ENCODE results near the gene ERC1. TPM values are rescaled to one million over a fixed set of nuclear protein-coding genes. Genes with fewer than 3 reads are reported as not detected.

ERC1 gene
- total and polyA plus RNA-seq, 2 of the 4 experiments (the other 2 are of a cell fraction): 11.6 to 25.6 TPM

DNA sequence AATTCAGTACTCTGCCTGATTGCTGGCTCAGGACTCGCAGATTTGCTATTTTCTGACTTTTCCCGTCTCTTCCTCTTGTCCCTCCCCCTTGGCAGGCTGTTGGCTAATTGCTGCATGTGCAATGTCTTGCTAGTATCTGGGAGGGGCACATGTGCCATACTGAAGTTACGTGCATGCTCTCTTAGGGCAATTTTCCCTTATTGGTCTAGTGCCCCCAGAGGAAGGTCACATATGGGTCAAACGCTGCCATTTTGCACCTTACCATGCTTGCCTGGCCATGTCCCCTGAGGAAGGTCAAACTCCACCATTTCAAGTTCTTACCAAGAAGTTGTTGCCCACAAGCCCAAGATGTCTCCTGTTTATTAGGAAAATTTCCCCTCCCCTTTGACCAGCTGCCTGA is 13.9 kb upstream of the ERC1 start:
- no peak for DNase-seq
- H3K18ac ChIP-seq (ENCODE audit: low read depth, low read length): no peak overlapping the region
- no peak overlapping the region for H3K9ac ChIP-seq (ENCODE audit: low read depth, low read length)
- in situ Hi-C loops (cut with MboI; ENCODE audit: low sequenced_read_pairs) (no loop called here), intact Hi-C loops (cut with micrococcal nuclease) (no loop called here), dilution Hi-C loops (cut with HindIII; ENCODE audit: low sequenced_read_pairs, unreplicated experiment) (no loop called here)
- H3K27ac ChIP-seq (ENCODE audit: insufficient read depth, low read length): no peak overlapping the region
- no CpG with 5 or more reads among the region's 4 CpGs for WGBS, 2 experiments (ENCODE audit: extremely low coverage in 2 of 2, insufficient read length in 1 of 2)
- H3K4ac ChIP-seq (ENCODE audit: low read depth, low read length): no peak overlapping the region
- no peak overlapping the region for H4K91ac ChIP-seq (ENCODE audit: insufficient read depth, low read depth, low read length)
- H4K20me1 ChIP-seq (ENCODE audit: insufficient read depth, low read length): no peaks in the 10 kb centered on the region
- H3K14ac ChIP-seq (replicated peaks; ENCODE audit: low read depth, low read length): no peak overlapping the region
- peaks cover 3% of the 10 kb centered on the region for H3K4me1 ChIP-seq (ENCODE audit: control insufficient read depth, insufficient read depth, low read length)
- no peak overlapping the region for H4K5ac ChIP-seq (ENCODE audit: low read depth, low read length)
- no peak overlapping the region for H2BK15ac ChIP-seq (ENCODE audit: low read depth, low read length)
- no peak overlapping the region for H3K4me2 ChIP-seq (ENCODE audit: low read depth, low read length)
- H2AK5ac ChIP-seq (ENCODE audit: low read depth, low read length): no peak overlapping the region
- no peaks in the 10 kb centered on the region for H3K9me3 ChIP-seq (ENCODE audit: control insufficient read depth, insufficient read depth, low read length)
- ATAC-seq (ENCODE audit: low read depth): no peak
- no peaks in the 10 kb centered on the region for H3K36me3 ChIP-seq (ENCODE audit: control insufficient read depth, insufficient read depth, low read length)
- no peak overlapping the region for H3K23ac ChIP-seq (ENCODE audit: low read depth, low read length)
- H3K9me1 ChIP-seq (ENCODE audit: insufficient read depth, low read length): no peaks in the 10 kb centered on the region; the same call in 1 of the 2 replicates
- no peak overlapping the region for H2BK20ac ChIP-seq (ENCODE audit: low read depth, low read length)
- no peak overlapping the region for H3K4me3 ChIP-seq (ENCODE audit: insufficient read depth, low read depth, low read length)
- no peak for TF ChIP-seq BHLHE40 (IDR thresholded peaks at IDR 0.05; ENCODE audit: low read depth, low read length)
- TF ChIP-seq, protein P1, sequence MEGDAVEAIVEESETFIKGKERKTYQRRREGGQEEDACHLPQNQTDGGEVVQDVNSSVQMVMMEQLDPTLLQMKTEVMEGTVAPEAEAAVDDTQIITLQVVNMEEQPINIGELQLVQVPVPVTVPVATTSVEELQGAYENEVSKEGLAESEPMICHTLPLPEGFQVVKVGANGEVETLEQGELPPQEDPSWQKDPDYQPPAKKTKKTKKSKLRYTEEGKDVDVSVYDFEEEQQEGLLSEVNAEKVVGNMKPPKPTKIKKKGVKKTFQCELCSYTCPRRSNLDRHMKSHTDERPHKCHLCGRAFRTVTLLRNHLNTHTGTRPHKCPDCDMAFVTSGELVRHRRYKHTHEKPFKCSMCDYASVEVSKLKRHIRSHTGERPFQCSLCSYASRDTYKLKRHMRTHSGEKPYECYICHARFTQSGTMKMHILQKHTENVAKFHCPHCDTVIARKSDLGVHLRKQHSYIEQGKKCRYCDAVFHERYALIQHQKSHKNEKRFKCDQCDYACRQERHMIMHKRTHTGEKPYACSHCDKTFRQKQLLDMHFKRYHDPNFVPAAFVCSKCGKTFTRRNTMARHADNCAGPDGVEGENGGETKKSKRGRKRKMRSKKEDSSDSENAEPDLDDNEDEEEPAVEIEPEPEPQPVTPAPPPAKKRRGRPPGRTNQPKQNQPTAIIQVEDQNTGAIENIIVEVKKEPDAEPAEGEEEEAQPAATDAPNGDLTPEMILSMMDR (conservative IDR thresholded peaks at IDR 0.05; ENCODE audit: low read depth, low read length): no peak
- TF ChIP-seq POLR2A (IDR thresholded peaks at IDR 0.05; ENCODE audit: low read depth, low read length): no peak
- no peak for TF ChIP-seq MAFK (IDR thresholded peaks at IDR 0.05; ENCODE audit: low read depth, low read length)
- no peak for TF ChIP-seq CEBPB (IDR thresholded peaks at IDR 0.05; ENCODE audit: low read depth, low read length)
- TF ChIP-seq RFX5 (IDR thresholded peaks at IDR 0.05; ENCODE audit: low read depth, low read length): no peak
- no peak for TF ChIP-seq SMC3 (IDR thresholded peaks at IDR 0.05; ENCODE audit: low read depth, low read length)
- no peak for TF ChIP-seq RCOR1 (IDR thresholded peaks at IDR 0.05; ENCODE audit: insufficient replicate concordance, low read length)
- no peak for TF ChIP-seq FOS (IDR thresholded peaks at IDR 0.05; ENCODE audit: low read depth, low read length)
- TF ChIP-seq NFE2L2 (IDR thresholded peaks at IDR 0.05; ENCODE audit: low read depth, low read length): no peak
- no peak for TF ChIP-seq RAD21 (IDR thresholded peaks at IDR 0.05; ENCODE audit: low read length)
- no peak for TF ChIP-seq MAZ (IDR thresholded peaks at IDR 0.05; ENCODE audit: borderline replicate concordance, low read depth, low read length)
- TF ChIP-seq MXI1 (IDR thresholded peaks at IDR 0.05; ENCODE audit: borderline replicate concordance, low read depth, low read length): no peak
- TF ChIP-seq, protein P2, sequence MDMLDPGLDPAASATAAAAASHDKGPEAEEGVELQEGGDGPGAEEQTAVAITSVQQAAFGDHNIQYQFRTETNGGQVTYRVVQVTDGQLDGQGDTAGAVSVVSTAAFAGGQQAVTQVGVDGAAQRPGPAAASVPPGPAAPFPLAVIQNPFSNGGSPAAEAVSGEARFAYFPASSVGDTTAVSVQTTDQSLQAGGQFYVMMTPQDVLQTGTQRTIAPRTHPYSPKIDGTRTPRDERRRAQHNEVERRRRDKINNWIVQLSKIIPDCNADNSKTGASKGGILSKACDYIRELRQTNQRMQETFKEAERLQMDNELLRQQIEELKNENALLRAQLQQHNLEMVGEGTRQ (IDR thresholded peaks at IDR 0.05; ENCODE audit: low read depth, low read length): no peak
- TF ChIP-seq, protein P3, sequence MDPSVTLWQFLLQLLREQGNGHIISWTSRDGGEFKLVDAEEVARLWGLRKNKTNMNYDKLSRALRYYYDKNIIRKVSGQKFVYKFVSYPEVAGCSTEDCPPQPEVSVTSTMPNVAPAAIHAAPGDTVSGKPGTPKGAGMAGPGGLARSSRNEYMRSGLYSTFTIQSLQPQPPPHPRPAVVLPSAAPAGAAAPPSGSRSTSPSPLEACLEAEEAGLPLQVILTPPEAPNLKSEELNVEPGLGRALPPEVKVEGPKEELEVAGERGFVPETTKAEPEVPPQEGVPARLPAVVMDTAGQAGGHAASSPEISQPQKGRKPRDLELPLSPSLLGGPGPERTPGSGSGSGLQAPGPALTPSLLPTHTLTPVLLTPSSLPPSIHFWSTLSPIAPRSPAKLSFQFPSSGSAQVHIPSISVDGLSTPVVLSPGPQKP (IDR thresholded peaks at IDR 0.05; ENCODE audit: borderline replicate concordance, low read depth, low read length): no peak
- TF ChIP-seq CHD1 (IDR thresholded peaks at IDR 0.05; ENCODE audit: low read depth, low read length): no peak
- no peak overlapping the region for H4K8ac ChIP-seq (ENCODE audit: low read depth in 2 of 2, low read length in 2 of 2)
- no peak overlapping the region for H3K56ac ChIP-seq (ENCODE audit: extremely low read depth, insufficient read depth, low read length)
- CTCF ChIA-PET: interaction anchor here (0.6 kb wide), 1 partner anchor 18 kb away, joined by 4 read pairs; no protein-coding TSS in a partner anchor
- POLR2A ChIA-PET (ENCODE audit: unreplicated experiment): no interaction called here
- H2BK5ac ChIP-seq (ENCODE audit: low read depth, low read length, poor library complexity, severe bottlenecking): no peak overlapping the region
- H3K79me1 ChIP-seq (ENCODE audit: low read depth in 1 of 2, low read length in 2 of 2): no peaks in the 10 kb centered on the region
- H2AFZ ChIP-seq (replicated peaks; ENCODE audit: low read length, poor library complexity): no peak overlapping the region
- H2BK120ac ChIP-seq (ENCODE audit: low read depth, low read length): no peak overlapping the region
- BruUV-seq (replicated peaks): no TSS peak
- no peaks in the 10 kb centered on the region for H3K27me3 ChIP-seq (ENCODE audit: control insufficient read depth, insufficient read depth, low read length)
- H2AK9ac ChIP-seq (replicated peaks; ENCODE audit: low read depth, low read length, poor library complexity): no peak overlapping the region
